IPS-NIHi11 (cell line): Measurements from ENCODE around the gene MEIOB.
"Not testable (repeated sequence)": the region's sequence is repeated elsewhere in the genome, so short reads cannot be mapped to it uniquely, and the experiment has no call there.

Experiments used
- DNase-seq: peaks from one replicate; pipeline ENCODE4 v3.0.0; 2012; ENCODE audit warnings: mixed read lengths, low spot score

MEIOB gene

GRCh38 chr16:1871974-1872635 is at the start of gene MEIOB:
MEIOB (minus strand) TSS chr16:1872164; CDS start chr16:1868175, 3,989 bp downstream.
- peak; percentile 89 for DNase-seq

- DNase-seq, result peak; percentile 84
These were observed 48.8 kb upstream of the MEIOB start for GRCh38 chr16:1920727-1921171.

GRCh38 chr16:1920122-1920521 is 48.2 kb upstream of the MEIOB start:
- DNase-seq, result not testable (repeated sequence)

- no peak for DNase-seq
These were observed 47.5 kb upstream of the MEIOB start for GRCh38 chr16:1919327-1919998.

GRCh38 chr16:1918351-1919326 is 46.7 kb upstream of the MEIOB start, which contains the start of gene HS3ST6:
HS3ST6 (minus strand) TSS chr16:1918415; CDS start chr16:1918323, 92 bp downstream.
- DNase-seq, result peak; percentile 79

GRCh38 chr16:1917665-1918350 is 45.8 kb upstream of the MEIOB start:
- DNase-seq, result peak; percentile 17

- no peak for DNase-seq
These were observed 45.2 kb upstream of the MEIOB start for GRCh38 chr16:1917056-1917664.

- DNase-seq, result peak; percentile 72
These were observed 44.7 kb upstream of the MEIOB start for GRCh38 chr16:1916640-1916990.

GRCh38 chr16:1915732-1916639 is 44.0 kb upstream of the MEIOB start:
- DNase-seq, result no peak

GRCh38 chr16:1914988-1915387 is 43.0 kb upstream of the MEIOB start:
- no peak for DNase-seq

- no peak for DNase-seq
These were observed 42.2 kb upstream of the MEIOB start for GRCh38 chr16:1914084-1914608.

GRCh38 chr16:1913327-1914083 is 41.5 kb upstream of the MEIOB start:
- DNase-seq, result no peak

GRCh38 chr16:1912215-1912543 is 40.2 kb upstream of the MEIOB start:
- no peak for DNase-seq

- DNase-seq, result peak; percentile 14
These were observed 39.7 kb upstream of the MEIOB start for GRCh38 chr16:1911467-1912214.

GRCh38 chr16:1909561-1910231 is 37.7 kb upstream of the MEIOB start:
- DNase-seq, result peak; percentile 41

- peak; percentile 15 for DNase-seq
These were observed 37.0 kb upstream of the MEIOB start for GRCh38 chr16:1908983-1909382.

- peak; percentile 25 for DNase-seq
These were observed 36.2 kb upstream of the MEIOB start for GRCh38 chr16:1908184-1908583.

- peak; percentile 26 for DNase-seq
These were observed 35.4 kb upstream of the MEIOB start for GRCh38 chr16:1907226-1907860.
